HG02588 (cell line): ENCODE results near the gene GRID2.

ENCODE experiments used
- ATAC-seq: cut with Tn5 transposase; IDR thresholded peaks from one replicate; pipeline ENCODE4 v1.9.1; 2021; ENCODE audit warnings: mild to moderate bottlenecking, moderate library complexity; ENCODE audit not compliant: unreplicated experiment

Gene GRID2

GRCh38 chr4:92520563-92520962, 216.8 kb downstream of the GRID2 start:
- ATAC-seq = no peak

- no peak for ATAC-seq
Observed at GRCh38 chr4:92521941-92522340, 218.2 kb downstream of the GRID2 start.

GRCh38 chr4:92522356-92522755, 218.6 kb downstream of the GRID2 start:
- no peak for ATAC-seq

GRCh38 chr4:92524131-92524530, 220.4 kb downstream of the GRID2 start:
- ATAC-seq = no peak

GRCh38 chr4:92528541-92528940, 224.8 kb downstream of the GRID2 start:
- ATAC-seq = no peak

GRCh38 chr4:92529510-92529909, 225.7 kb downstream of the GRID2 start:
- ATAC-seq = no peak

- no peak for ATAC-seq
Observed at GRCh38 chr4:92535599-92535998, 231.8 kb downstream of the GRID2 start.

- ATAC-seq = no peak
Observed at GRCh38 chr4:92551616-92552015, 247.8 kb downstream of the GRID2 start.

GRCh38 chr4:92566269-92566668, 262.5 kb downstream of the GRID2 start:
- no peak for ATAC-seq

GRCh38 chr4:92580816-92581215, 277.1 kb downstream of the GRID2 start:
- no peak for ATAC-seq

- ATAC-seq = no peak
Observed at GRCh38 chr4:92599044-92599443, 295.3 kb downstream of the GRID2 start.

GRCh38 chr4:92600638-92601037, 296.9 kb downstream of the GRID2 start:
- ATAC-seq = no peak

GRCh38 chr4:92606227-92606626, 302.5 kb downstream of the GRID2 start:
- ATAC-seq = no peak

GRCh38 chr4:92615049-92615448, 311.3 kb downstream of the GRID2 start:
- ATAC-seq = no peak

GRCh38 chr4:92618968-92619367, 315.2 kb downstream of the GRID2 start:
- ATAC-seq = no peak

- no peak for ATAC-seq
Observed at GRCh38 chr4:92629302-92629701, 325.5 kb downstream of the GRID2 start.

- ATAC-seq = no peak
Observed at GRCh38 chr4:92634882-92635281, 331.1 kb downstream of the GRID2 start.

- no peak for ATAC-seq
Observed at GRCh38 chr4:92636038-92636806, 332.5 kb downstream of the GRID2 start.

- no peak for ATAC-seq
Observed at GRCh38 chr4:92641409-92641808, 337.6 kb downstream of the GRID2 start.

- ATAC-seq = no peak
Observed at GRCh38 chr4:92646826-92647225, 343.1 kb downstream of the GRID2 start.

- no peak for ATAC-seq
Observed at GRCh38 chr4:92651536-92651935, 347.8 kb downstream of the GRID2 start.

- no peak for ATAC-seq
Observed at GRCh38 chr4:92654084-92654483, 350.3 kb downstream of the GRID2 start.

- ATAC-seq = no peak
Observed at GRCh38 chr4:92657695-92658094, 353.9 kb downstream of the GRID2 start.
